Breast epithelium (tissue), 3 donors: ENCODE data around the gene MEOX1.

Source experiments
- CTCF ChIP-seq, 3 donors: fragments of 450-650 bp; IDR thresholded peaks; one replicate each; pipeline ENCODE4 v1.5.1; 2016 to 2017; ENCODE audit warnings: antibody characterized with exemption in 3 of 3, mild to moderate bottlenecking in 3 of 3, moderate library complexity in 3 of 3
- POLR2A ChIP-seq: fragments of 450-650 bp; IDR thresholded peaks from one replicate; pipeline ENCODE4 v1.6.1; 2016; ENCODE audit warnings: antibody characterized with exemption, mild to moderate bottlenecking, moderate library complexity
- POLR2AphosphoS5 ChIP-seq, 3 donors: sonication (generic); formaldehyde crosslinking; IDR thresholded peaks; one replicate each; pipeline ENCODE4 v1.6.1; 2017; ENCODE audit warnings: antibody characterized with exemption in 3 of 3

DNA sequence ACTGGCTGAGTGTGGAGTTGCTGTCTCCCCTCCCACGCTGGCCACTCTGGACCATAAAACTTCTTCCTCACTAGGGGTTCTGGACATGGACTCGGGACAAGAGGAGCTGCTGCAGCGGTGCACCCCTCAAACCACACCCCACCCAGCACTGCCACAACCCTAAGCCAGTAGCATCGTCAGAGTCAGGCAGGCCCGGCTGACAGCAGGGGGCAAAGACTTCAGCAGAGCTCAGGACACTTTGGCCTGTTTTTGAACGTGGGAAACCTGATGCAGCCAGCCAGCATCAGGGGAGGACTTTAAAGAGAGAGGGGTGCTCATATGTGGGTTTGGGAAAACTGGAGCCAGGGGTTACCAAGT lies 9.6 kb downstream of the MEOX1 start:
- no peak for TF ChIP-seq CTCF (IDR thresholded peaks at IDR 0.05)
- TF ChIP-seq POLR2A = no peak
- TF ChIP-seq POLR2AphosphoS5 (IDR thresholded peaks at IDR 0.05) = no peak
